Dendritic cell treated with granulocyte-macrophage colony-stimulating factor and Interleukin-4, amounts not matched to agents 40 ng/mL and 50 ng/mL, for 4 days (primary cell): ENCODE results near the gene ENTHD1.

Experiments used
- H3K27ac Mint-ChIP-seq: one replicate; pipeline ENCODE4 v1.8.0; 2022; ENCODE audit warnings: mild to moderate bottlenecking, mixed read lengths
- H3K27me3 Mint-ChIP-seq: one replicate; pipeline ENCODE4 v1.8.0; 2022; ENCODE audit warnings: mild to moderate bottlenecking, mixed read lengths
- H3K36me3 Mint-ChIP-seq: one replicate; pipeline ENCODE4 v1.8.0; 2022; ENCODE audit warnings: low read depth, mixed read lengths
- H3K4me1 Mint-ChIP-seq: one replicate; pipeline ENCODE4 v1.8.0; 2022; ENCODE audit warnings: low read depth, mixed read lengths
- H3K4me3 Mint-ChIP-seq: one replicate; pipeline ENCODE4 v1.8.0; 2022; ENCODE audit warnings: mild to moderate bottlenecking, moderate library complexity, mixed read lengths
- H3K9me3 Mint-ChIP-seq: one replicate; pipeline ENCODE4 v1.8.0; 2022; ENCODE audit warnings: mixed read lengths
- intact Hi-C: fragments of 100-400 bp; cut with micrococcal nuclease; formaldehyde crosslinking; loops from one replicate; pipeline ENCODE4 v1.15.0; 2022

The ENTHD1 gene

DNA sequence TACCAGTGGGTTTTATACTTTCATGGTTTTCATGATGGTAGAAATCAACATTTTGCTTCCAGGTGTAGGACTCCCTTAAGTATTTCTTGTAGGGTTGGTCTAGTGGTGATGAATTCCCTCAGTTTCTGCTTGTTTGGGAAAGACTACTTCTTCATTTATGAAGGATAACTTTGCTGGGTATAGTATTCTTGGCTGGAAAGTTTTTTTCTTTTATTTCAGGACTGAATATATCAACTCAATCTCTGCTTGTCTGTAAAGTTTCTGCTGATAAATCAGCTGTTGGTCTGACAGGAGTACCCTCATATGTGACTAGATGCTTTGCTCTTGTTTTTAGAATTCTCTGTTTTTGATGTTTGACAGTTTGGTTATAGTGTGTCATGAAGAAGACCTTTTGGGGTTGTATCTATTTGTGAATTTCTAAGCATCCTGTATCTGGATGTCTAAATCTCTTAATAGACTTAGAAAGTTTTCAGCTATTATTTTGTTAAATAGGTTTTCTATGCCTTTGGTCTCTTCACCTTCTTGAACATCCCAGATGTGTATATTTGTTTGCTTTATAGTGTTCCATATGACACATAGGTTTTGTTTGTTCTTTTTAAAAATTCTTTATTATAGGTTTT lies 95.9 kb downstream of the ENTHD1 start:
- Mint-ChIP-seq H3K9me3 (peaks cover 36% of the 10 kb centered on the region), H3K27me3 (peaks cover 34% of the 10 kb centered on the region), H3K4me3 (no peak overlapping the region), H3K4me1 (no peaks in the 10 kb centered on the region), H3K27ac (no peak overlapping the region), H3K36me3 (no peaks in the 10 kb centered on the region)
- intact Hi-C loops, result no loop called here

- Mint-ChIP-seq H3K9me3 (no peaks in the 10 kb centered on the region), H3K27me3 (peaks cover 10% of the 10 kb centered on the region), H3K4me3 (no peak overlapping the region), H3K4me1 (no peaks in the 10 kb centered on the region), H3K27ac (no peak overlapping the region), H3K36me3 (no peaks in the 10 kb centered on the region)
- intact Hi-C loops, result no loop called here
These were observed 103.8 kb downstream of the ENTHD1 start for GRCh38 chr22:39789788-39790187.

DNA sequence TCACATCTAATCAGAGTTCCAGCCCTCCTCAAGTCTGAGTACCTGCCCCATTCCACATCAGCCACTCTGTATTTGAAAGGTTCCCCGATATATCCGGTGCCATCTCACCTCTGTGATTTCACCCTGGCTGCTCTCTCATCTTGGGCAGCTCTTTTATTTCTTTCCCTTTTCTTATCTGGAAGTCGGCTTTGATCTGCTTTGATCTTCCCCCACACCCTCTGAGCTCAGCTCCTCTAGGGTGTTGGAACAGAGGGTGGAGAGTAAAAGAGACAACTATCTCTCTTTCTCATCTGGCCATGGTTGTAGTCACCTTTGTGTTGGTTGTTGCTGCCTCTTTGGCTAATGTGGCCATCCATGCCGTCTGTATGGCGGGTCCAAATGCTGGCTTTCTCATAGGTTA lies 108.3 kb downstream of the ENTHD1 start:
- H3K9me3 Mint-ChIP-seq, result no peaks in the 10 kb centered on the region
- H3K36me3 Mint-ChIP-seq, result no peaks in the 10 kb centered on the region
- H3K4me3 Mint-ChIP-seq, result no peak overlapping the region
- H3K27me3 Mint-ChIP-seq, result peaks cover 25% of the 10 kb centered on the region
- H3K27ac Mint-ChIP-seq, result no peak overlapping the region
- no peaks in the 10 kb centered on the region for H3K4me1 Mint-ChIP-seq
- intact Hi-C loops, result no loop called here

DNA sequence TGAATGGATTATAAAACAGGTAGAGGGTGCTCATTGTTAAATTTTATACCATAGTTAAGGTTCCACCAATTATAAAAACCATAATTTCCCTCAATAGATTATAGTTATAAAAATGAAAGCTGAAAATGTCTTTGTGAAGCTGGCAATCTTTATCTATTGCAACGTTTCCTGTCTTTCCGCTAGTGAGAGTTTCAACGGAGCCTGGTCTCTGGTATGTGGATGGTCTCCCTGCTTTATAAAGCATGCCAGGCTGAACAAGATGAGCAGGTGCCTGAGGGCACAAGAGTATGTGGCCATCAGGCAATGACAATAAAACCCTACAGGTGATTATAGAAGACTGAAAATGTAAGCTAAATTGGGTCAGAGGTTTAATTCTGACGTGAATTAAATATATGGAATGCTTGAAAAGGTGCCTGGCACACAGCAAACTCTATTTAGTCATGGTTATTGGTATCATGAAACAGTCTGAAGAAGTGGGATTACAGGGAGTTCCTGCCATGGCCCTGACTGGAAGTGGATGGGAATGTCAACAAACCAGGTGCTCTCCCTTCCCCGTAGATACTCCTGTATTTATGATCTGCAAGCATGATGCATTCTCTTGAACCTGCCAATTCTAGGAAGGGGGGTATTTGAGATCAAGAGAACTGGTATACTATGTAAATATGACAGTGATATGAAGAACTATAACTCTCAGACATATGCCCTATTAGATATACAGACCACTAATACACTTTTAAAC lies 115.7 kb downstream of the ENTHD1 start:
- no peak overlapping the region for H3K27ac Mint-ChIP-seq
- H3K9me3 Mint-ChIP-seq, result no peaks in the 10 kb centered on the region
- no peak overlapping the region for H3K4me3 Mint-ChIP-seq
- peaks cover 26% of the 10 kb centered on the region for H3K27me3 Mint-ChIP-seq
- H3K4me1 Mint-ChIP-seq, result peaks cover 9% of the 10 kb centered on the region
- no peaks in the 10 kb centered on the region for H3K36me3 Mint-ChIP-seq
- intact Hi-C loops, result no loop called here

DNA sequence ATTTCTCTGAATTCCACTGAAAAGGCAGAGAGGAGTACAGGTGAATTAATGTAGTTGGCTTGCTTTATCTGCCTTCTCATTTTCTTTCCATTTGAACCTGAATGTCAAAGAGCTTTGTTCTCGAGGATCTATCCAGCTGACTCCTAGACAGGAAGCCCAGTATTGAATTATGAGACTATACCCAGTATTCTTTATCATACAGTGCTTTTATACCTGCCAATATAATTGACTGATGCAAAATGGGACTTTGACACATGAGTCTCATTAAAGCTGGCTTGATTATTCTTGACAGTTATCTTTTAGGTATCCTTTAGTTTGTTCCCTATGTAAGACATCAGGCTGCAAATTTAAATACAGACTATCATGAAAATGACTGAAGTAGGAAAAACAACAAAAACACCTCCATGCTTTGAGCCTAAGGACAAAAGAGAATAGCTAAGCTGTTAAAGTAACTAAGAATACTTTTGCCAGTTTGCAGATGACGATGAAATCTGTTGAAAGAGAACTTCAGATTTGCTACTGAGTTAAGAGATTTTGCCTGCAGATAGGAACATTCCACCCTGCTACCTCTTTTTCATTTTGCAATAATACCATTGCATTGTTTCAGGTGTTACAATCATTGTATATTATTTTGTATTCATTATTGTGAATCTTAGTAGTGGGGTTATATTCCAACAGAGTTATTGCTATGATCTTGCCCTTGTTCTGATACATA lies 117.1 kb downstream of the ENTHD1 start:
- intact Hi-C loops, result no loop called here
- peaks cover 9% of the 10 kb centered on the region for H3K4me1 Mint-ChIP-seq
- peaks cover 15% of the 10 kb centered on the region for H3K27me3 Mint-ChIP-seq
- H3K27ac Mint-ChIP-seq, result no peak overlapping the region
- no peaks in the 10 kb centered on the region for H3K36me3 Mint-ChIP-seq
- H3K4me3 Mint-ChIP-seq, result no peak overlapping the region
- H3K9me3 Mint-ChIP-seq, result peaks cover 3% of the 10 kb centered on the region

GRCh38 chr22:39773976-39774539 lies 119.5 kb downstream of the ENTHD1 start:
- Mint-ChIP-seq H3K4me1 (peaks cover 9% of the 10 kb centered on the region), H3K4me3 (no peak overlapping the region)
- intact Hi-C loops, result no loop called here

DNA sequence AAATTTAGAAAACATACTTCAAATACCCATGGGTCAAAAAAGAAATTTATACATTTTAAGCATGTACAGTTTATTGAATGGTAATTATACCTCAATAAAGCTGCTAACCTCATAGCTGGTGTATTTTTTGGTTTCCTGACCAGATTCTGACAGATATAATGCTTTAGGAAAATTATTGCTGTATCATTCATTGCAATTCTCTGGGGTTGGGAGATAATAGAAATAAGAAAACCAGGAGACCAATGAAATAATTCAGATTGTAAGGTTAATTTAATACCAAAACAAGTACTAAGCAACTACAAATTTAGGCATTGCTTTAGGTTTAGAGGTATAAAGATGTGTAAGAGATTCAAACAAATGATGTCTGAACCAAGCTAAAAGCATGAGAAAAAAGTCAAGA lies 120.1 kb downstream of the ENTHD1 start:
- Mint-ChIP-seq H3K36me3 (no peaks in the 10 kb centered on the region), H3K4me1 (peaks cover 9% of the 10 kb centered on the region), H3K9me3 (peaks cover 6% of the 10 kb centered on the region), H3K4me3 (no peak overlapping the region), H3K27ac (no peak overlapping the region), H3K27me3 (peaks cover 10% of the 10 kb centered on the region)
- intact Hi-C loops, result no loop called here

More at GRCh38 chr22:39773976-39774539, 119.5 kb downstream of the ENTHD1 start:
- peaks cover 10% of the 10 kb centered on the region for H3K27me3 Mint-ChIP-seq
- no peaks in the 10 kb centered on the region for H3K36me3 Mint-ChIP-seq
- no peak overlapping the region for H3K27ac Mint-ChIP-seq
- H3K9me3 Mint-ChIP-seq, result peaks cover 6% of the 10 kb centered on the region

DNA sequence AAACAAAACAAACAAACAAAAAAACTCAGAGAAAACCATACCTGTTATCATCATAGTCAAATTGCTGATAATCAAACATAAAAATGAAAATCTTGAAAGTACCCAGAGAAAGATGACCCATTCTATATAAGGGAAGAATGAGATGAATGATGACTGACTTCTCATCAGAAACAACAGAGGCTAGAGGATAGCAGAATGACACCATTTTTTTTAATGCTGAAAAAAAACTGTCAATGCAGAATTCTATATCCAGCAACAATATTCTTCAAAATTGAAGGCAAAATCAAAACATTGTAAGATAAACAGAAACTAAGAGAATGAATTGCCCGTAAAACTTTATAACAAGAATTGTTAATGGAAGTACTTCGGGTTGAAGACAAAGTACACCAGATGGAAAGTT lies 122.1 kb downstream of the ENTHD1 start:
- Mint-ChIP-seq H3K36me3 (no peaks in the 10 kb centered on the region), H3K9me3 (peaks cover 6% of the 10 kb centered on the region)

GRCh38 chr22:39765661-39766060 lies 127.9 kb downstream of the ENTHD1 start:
- H3K27ac Mint-ChIP-seq, result no peak overlapping the region
- no peaks in the 10 kb centered on the region for H3K36me3 Mint-ChIP-seq
- no peak overlapping the region for H3K4me3 Mint-ChIP-seq
- intact Hi-C loops, result no loop called here
- H3K27me3 Mint-ChIP-seq, result peaks cover 28% of the 10 kb centered on the region
- H3K9me3 Mint-ChIP-seq, result peaks cover 3% of the 10 kb centered on the region
- H3K4me1 Mint-ChIP-seq, result no peaks in the 10 kb centered on the region

More for the DNA sequence above, 122.1 kb downstream of the ENTHD1 start:
- Mint-ChIP-seq H3K4me1 (peaks cover 9% of the 10 kb centered on the region), H3K27ac (no peak overlapping the region), H3K27me3 (peaks cover 15% of the 10 kb centered on the region), H3K4me3 (no peak overlapping the region)
- intact Hi-C loops, result no loop called here

GRCh38 chr22:39765046-39765445 lies 128.5 kb downstream of the ENTHD1 start:
- H3K36me3 Mint-ChIP-seq, result no peaks in the 10 kb centered on the region
- H3K27me3 Mint-ChIP-seq, result peaks cover 28% of the 10 kb centered on the region
- H3K4me1 Mint-ChIP-seq, result no peaks in the 10 kb centered on the region
- no peak overlapping the region for H3K27ac Mint-ChIP-seq
- H3K4me3 Mint-ChIP-seq, result no peak overlapping the region
- H3K9me3 Mint-ChIP-seq, result peaks cover 8% of the 10 kb centered on the region
- intact Hi-C loops, result no loop called here

GRCh38 chr22:39763276-39763675 lies 130.3 kb downstream of the ENTHD1 start:
- no peaks in the 10 kb centered on the region for H3K36me3 Mint-ChIP-seq
- peaks cover 28% of the 10 kb centered on the region for H3K27me3 Mint-ChIP-seq
- no peaks in the 10 kb centered on the region for H3K4me1 Mint-ChIP-seq
- H3K4me3 Mint-ChIP-seq, result no peak overlapping the region
- peaks cover 8% of the 10 kb centered on the region for H3K9me3 Mint-ChIP-seq
- H3K27ac Mint-ChIP-seq, result no peak overlapping the region
- intact Hi-C loops, result no loop called here

DNA sequence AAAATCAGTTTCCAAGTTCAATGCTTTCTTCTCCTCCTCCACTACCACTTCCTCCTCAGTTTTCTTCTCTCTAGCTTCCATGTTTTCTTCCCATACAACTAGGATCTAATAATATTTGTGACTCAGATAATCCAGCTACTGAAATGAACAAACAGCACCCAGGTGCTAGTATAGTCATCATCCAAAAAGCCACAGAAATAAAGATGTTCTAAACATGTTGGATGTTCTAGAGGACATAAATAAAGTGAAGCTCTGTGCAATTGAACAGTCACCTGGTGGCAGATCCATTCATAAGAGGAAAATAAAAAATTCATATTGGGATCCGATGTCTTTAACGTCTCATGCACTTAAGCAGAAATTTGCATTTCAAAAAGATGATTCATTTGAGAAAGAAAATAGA lies 142.8 kb downstream of the ENTHD1 start:
- Mint-ChIP-seq H3K27ac (no peak overlapping the region), H3K4me1 (peaks cover 5% of the 10 kb centered on the region)
- intact Hi-C loops, result no loop called here

GRCh38 chr22:39748877-39749276 lies 144.7 kb downstream of the ENTHD1 start:
- H3K27me3 Mint-ChIP-seq, result peaks cover 46% of the 10 kb centered on the region
- intact Hi-C loops, result no loop called here
- peaks cover 6% of the 10 kb centered on the region for H3K4me1 Mint-ChIP-seq
- H3K4me3 Mint-ChIP-seq, result no peak overlapping the region
- no peak overlapping the region for H3K27ac Mint-ChIP-seq
- no peaks in the 10 kb centered on the region for H3K9me3 Mint-ChIP-seq
- H3K36me3 Mint-ChIP-seq, result no peaks in the 10 kb centered on the region

More for the DNA sequence above, 142.8 kb downstream of the ENTHD1 start:
- Mint-ChIP-seq H3K36me3 (no peaks in the 10 kb centered on the region), H3K27me3 (peaks cover 47% of the 10 kb centered on the region), H3K4me3 (no peak overlapping the region), H3K9me3 (no peaks in the 10 kb centered on the region)
